HEK293T (cell line): ENCODE measurements around the gene CHURC1.

Experiments used
- ARNT ChIP-seq: fragments of 450-650 bp; IDR thresholded peaks from 2 replicates; pipeline ENCODE4 v1.6.1; 2017; ENCODE audit warnings: mild to moderate bottlenecking
- FOXM1 ChIP-seq: fragments of 450-650 bp; IDR thresholded peaks from 2 replicates; pipeline ENCODE4 v1.6.1; 2017; ENCODE audit warnings: mild to moderate bottlenecking, borderline replicate concordance

- TF ChIP-seq FOXM1 (no peak), ARNT (no peak)
Measured at GRCh38 chr14:64934338-64934929, 20.2 kb downstream of the CHURC1 start.
